Adrenal gland (tissue), 5 donors: ENCODE measurements around the gene AUTS2.

Experiments
- CTCF ChIP-seq, 6 experiments: fragments of 450-650 bp in 4 of 6; fragments of 200-600 bp in 2 of 6; sonication (generic) in 1 of 6; IDR thresholded peaks; 1 replicate in 5 of 6; 2 replicates in 1 of 6; pipeline versions ENCODE4 v1.5.1 to v1.8.0; 2016 to 2021; ENCODE audit warnings: antibody characterized with exemption in 6 of 6, mild to moderate bottlenecking in 2 of 6, moderate library complexity in 1 of 6
- POLR2A ChIP-seq, 2 donors: fragments of 450-650 bp; IDR thresholded peaks; one replicate each; pipeline ENCODE4 v1.6.1; 2017; ENCODE audit warnings: antibody characterized with exemption in 2 of 2, mild to moderate bottlenecking in 2 of 2, moderate library complexity in 1 of 2
- donor health status: DM: no; HTN: no; CAD: no.

- TF ChIP-seq CTCF (IDR thresholded peaks at IDR 0.05) (no peak), POLR2A (IDR thresholded peaks at IDR 0.05) (no peak)
These were observed 687.6 kb downstream of the AUTS2 start for GRCh38 chr7:70285854-70286253.
